Psoas muscle (tissue), 8 donors: ENCODE data around the gene ANTXR1. TPM values are rescaled to one million over a fixed set of nuclear protein-coding genes. Genes with fewer than 3 reads are reported as not detected.

Source experiments
- ATAC-seq, 4 donors: fragments of 200-7000 bp; cut with Tn5 transposase; one replicate each; pipeline ENCODE4 v1.9.1; 2020; ENCODE audit warnings: moderate library complexity in 3 of 4, mild to moderate bottlenecking in 2 of 4
- DNase-seq, 2 donors: peaks; one replicate each; pipeline ENCODE4 v3.0.0-alpha.2; 2020
- H3K27ac ChIP-seq: fragments of 200-600 bp; one replicate; pipeline ENCODE4 v1.8.0; 2022
- H3K27me3 ChIP-seq, 3 donors: fragments of 200-600 bp in 1 of 3; one replicate each; pipeline versions ENCODE4 v1.6.1 to v1.8.0; 2013 to 2022; ENCODE audit warnings: low read length in 2 of 3, mild to moderate bottlenecking in 2 of 3, moderate library complexity in 1 of 3; ENCODE audit not compliant: insufficient read depth in 3 of 3
- H3K36me3 ChIP-seq, 2 donors: fragments of 200-600 bp in 1 of 2; one replicate each; pipeline versions ENCODE4 v1.6.1 to v1.8.0; 2013 to 2022; ENCODE audit warnings: low read depth in 1 of 2, mild to moderate bottlenecking in 1 of 2, moderate library complexity in 1 of 2; ENCODE audit not compliant: insufficient read depth in 1 of 2
- H3K4me1 ChIP-seq: fragments of 200-600 bp; one replicate; pipeline ENCODE4 v1.8.0; 2022
- H3K4me3 ChIP-seq: fragments of 200-600 bp; one replicate; pipeline ENCODE4 v1.8.0; 2022; ENCODE audit warnings: mild to moderate bottlenecking
- H3K9me3 ChIP-seq: fragments of 200-600 bp; one replicate; pipeline ENCODE4 v1.8.0; 2022
- WGBS, 3 donors: extraction: QIAGEN DNeasy Blood & Tissue Kit; methylation state at CpG; one replicate each; pipeline versions ENCODE4 v1.1.6 to v1.1.7; 2013; 5-methylcytosine and 5-hydroxymethylcytosine counted together
- intact Hi-C, 2 donors: fragments of 100-400 bp; cut with DNase I; formaldehyde crosslinking; loops; one replicate each; pipeline versions ENCODE4 v1.11.0 to v1.14.2; 2022
- polyA plus RNA-seq, 3 donors: library from polyadenylated mRNA; stranded (reverse); fragments of 200-250 nt; gene quantifications; one replicate each; pipeline ENCODE4 v1.2.3, GENCODE V29; 2013
- total RNA-seq, 4 donors: library from RNA; stranded (reverse); fragmentation: NEBNext Ultra II Directional in 2 of 4; extraction: Animal tissue kit (Norgen Biotek cat#: 25700) in 2 of 4; gene quantifications; one replicate each; pipeline versions ENCODE4 v1.2.1 to v1.2.4, GENCODE V29; 2021 to 2023
- TF ChIP-seq, protein P1 (sequence below): fragments of 200-600 bp; IDR thresholded peaks from one replicate; pipeline ENCODE4 v1.8.0; 2022; ENCODE audit warnings: antibody characterized with exemption
- donor health status: healthy with polysubstance abuse.
- donor health status: DM: no; HTN: no; CAD: no; lungs with moderate emphysema.
- donor health status: Bipolar disorder and iron deficiency.
- donor health status: healthy.
- donor health status: DM: yes; HTN: yes; CAD: no.
- donor health status: DM: no; HTN: no; CAD: no.
- donor health status: DM: no; HTN: no; CAD: no.
- donor health status: DM: yes; HTN: yes; CAD: no.

Gene ANTXR1
- total and polyA plus RNA-seq, 7 donors, result 3.7 to 24.3 (median 10.9) TPM

DNA sequence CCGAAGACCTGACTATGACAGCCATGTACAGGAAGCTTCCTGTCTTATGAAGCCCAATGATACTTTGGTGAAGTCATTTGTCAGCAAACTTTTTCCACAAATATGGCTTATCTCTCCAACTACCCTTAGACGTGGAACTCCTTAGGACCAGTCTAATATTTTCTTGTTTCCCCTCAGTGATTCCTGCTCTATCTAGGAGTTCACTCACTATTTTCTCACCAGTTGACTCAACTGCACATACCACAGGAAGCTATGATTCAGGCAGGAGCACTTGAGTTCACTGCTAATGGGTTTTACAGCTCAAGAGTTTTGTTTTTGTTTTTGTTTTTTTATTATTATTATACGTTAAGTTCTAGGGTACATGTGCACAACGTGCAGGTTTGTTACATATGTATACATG, 109.3 kb downstream of the ANTXR1 start:
- Histone ChIP-seq H3K36me3 (peaks cover 0 to 7% of the 10 kb centered on the region in 2 donors), H3K4me3 (no peak overlapping the region)
- no peak for DNase-seq

DNA sequence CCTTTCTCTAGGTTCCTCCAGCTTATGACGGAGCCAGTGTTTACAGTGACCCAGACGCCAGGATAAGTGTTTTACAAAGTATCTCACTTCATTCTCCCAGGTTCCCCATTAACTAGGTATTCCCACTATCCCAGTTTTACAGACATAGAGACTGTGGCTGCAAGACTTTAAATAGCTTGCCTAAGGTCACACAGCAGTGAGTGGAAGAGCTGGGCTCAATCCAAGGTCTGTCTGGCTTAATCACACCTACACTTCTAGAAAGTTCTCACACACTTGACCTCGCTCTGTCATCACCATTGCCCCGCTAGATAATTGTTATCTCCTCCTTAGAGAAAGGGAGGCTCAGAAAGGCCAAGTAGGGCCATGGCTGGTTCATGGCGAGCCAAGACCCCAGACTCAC, 110.2 kb downstream of the ANTXR1 start:
- intact Hi-C loops, result no loop called here
- DNase-seq (no peak), ATAC-seq (no peak)
- Histone ChIP-seq H3K27me3 (no peaks in the 10 kb centered on the region), H3K4me1 (no peaks in the 10 kb centered on the region), H3K9me3 (no peaks in the 10 kb centered on the region), H3K27ac (no peak overlapping the region), H3K36me3 (peaks cover 0 to 7% of the 10 kb centered on the region in 2 donors), H3K4me3 (no peak overlapping the region)
- 92 to 97% (median 96%) methylated on average over 5 of the region's 5 CpGs for WGBS, 3 donors
- TF ChIP-seq, protein P1, sequence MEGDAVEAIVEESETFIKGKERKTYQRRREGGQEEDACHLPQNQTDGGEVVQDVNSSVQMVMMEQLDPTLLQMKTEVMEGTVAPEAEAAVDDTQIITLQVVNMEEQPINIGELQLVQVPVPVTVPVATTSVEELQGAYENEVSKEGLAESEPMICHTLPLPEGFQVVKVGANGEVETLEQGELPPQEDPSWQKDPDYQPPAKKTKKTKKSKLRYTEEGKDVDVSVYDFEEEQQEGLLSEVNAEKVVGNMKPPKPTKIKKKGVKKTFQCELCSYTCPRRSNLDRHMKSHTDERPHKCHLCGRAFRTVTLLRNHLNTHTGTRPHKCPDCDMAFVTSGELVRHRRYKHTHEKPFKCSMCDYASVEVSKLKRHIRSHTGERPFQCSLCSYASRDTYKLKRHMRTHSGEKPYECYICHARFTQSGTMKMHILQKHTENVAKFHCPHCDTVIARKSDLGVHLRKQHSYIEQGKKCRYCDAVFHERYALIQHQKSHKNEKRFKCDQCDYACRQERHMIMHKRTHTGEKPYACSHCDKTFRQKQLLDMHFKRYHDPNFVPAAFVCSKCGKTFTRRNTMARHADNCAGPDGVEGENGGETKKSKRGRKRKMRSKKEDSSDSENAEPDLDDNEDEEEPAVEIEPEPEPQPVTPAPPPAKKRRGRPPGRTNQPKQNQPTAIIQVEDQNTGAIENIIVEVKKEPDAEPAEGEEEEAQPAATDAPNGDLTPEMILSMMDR, result no peak

More for the DNA sequence above, 109.3 kb downstream of the ANTXR1 start:
- ATAC-seq, result no peak
- H3K27ac ChIP-seq, result no peak overlapping the region
- 69 to 80% (median 77%) methylated on average over 4 of the region's 4 CpGs for WGBS, 3 donors
- H3K4me1 ChIP-seq, result no peaks in the 10 kb centered on the region
- TF ChIP-seq, protein P1, result no peak
- H3K27me3 ChIP-seq, result no peaks in the 10 kb centered on the region
- intact Hi-C loops, result no loop called here
- no peaks in the 10 kb centered on the region for H3K9me3 ChIP-seq

DNA sequence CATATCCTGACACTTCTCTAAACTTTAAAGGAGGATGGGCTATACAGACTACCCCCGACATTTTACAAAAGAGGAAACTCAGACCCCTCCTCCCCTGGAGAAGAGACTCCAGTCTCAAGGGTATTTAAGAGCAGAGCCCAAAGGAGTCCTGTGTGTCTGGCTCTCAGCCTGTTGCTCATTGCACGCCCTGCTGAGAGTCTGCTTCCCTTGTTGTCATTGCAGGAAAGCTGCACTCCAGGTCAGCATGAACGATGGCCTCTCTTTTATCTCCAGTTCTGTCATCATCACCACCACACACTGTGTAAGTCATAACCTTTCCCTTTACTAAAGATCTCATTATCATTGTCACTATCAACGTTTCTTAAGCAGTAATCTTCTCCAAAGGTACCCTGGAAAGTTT, 111.4 kb downstream of the ANTXR1 start:
- intact Hi-C loops, result no loop called here
- H3K9me3 ChIP-seq, result no peaks in the 10 kb centered on the region
- H3K27me3 ChIP-seq, result no peaks in the 10 kb centered on the region
- WGBS, 3 donors, result 77 to 86% (median 84%) methylated on average over 4 of the region's 4 CpGs
- no peak overlapping the region for H3K27ac ChIP-seq
- DNase-seq (no peak), ATAC-seq (no peak)
- TF ChIP-seq, protein P1, result no peak
- no peaks in the 10 kb centered on the region for H3K4me1 ChIP-seq
- peaks cover 0 to 7% of the 10 kb centered on the region in 2 donors for H3K36me3 ChIP-seq
- H3K4me3 ChIP-seq, result no peak overlapping the region

DNA sequence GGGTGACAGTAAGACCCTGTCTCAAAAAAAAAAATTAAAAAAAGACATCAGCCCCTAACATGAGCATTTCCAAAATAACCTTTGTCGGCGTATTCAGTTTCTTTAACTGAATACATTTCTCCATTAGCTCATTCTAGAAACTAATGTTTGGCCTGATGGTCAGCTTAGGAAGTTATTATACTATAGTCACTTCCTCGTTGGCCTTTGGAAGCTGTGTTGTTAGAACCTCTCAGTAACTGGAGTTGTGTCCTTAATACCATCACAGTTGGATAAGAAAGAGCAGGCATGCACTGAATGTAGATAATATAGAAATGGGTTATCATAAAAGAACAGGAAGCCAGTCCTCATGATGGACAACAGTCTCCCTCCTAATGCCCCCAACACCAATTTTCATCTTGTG, 112.8 kb downstream of the ANTXR1 start:
- DNase-seq, result no peak
- WGBS, 3 donors, result 85 to 87% (median 87%) methylated on average over 3 of the region's 3 CpGs

DNA sequence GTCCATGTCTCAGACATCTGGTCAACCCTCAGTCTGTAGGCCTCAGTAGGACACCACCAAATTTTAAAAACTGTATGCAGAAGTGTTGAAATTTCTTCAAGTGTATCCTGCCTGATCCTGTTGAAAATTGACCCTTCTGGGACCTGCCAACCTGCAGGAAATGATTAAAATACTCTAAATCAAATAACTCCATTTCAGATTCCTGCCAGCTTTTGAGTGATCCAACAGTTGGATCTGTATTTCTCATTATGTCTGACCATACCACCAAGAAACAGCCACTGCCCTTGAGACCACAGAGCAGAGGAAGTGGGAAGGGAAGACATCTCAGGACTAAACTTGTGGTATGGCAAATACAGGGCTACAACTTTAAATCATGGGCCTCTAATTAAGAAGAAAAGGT, 113.4 kb downstream of the ANTXR1 start:
- intact Hi-C loops, result no loop called here
- H3K27me3 ChIP-seq, result no peaks in the 10 kb centered on the region
- H3K27ac ChIP-seq, result no peak overlapping the region
- H3K4me1 ChIP-seq, result no peaks in the 10 kb centered on the region
- TF ChIP-seq, protein P1, result no peak
- peaks cover 0 to 7% of the 10 kb centered on the region in 2 donors for H3K36me3 ChIP-seq
- no peak overlapping the region for H3K4me3 ChIP-seq
- no peak for ATAC-seq
- DNase-seq, result no peak
- no peaks in the 10 kb centered on the region for H3K9me3 ChIP-seq

More for the DNA sequence above, 112.8 kb downstream of the ANTXR1 start:
- Histone ChIP-seq H3K4me1 (no peaks in the 10 kb centered on the region), H3K36me3 (peaks cover 0 to 7% of the 10 kb centered on the region in 2 donors), H3K27ac (no peak overlapping the region), H3K4me3 (no peak overlapping the region), H3K27me3 (no peaks in the 10 kb centered on the region), H3K9me3 (no peaks in the 10 kb centered on the region)
- intact Hi-C loops, result no loop called here
- ATAC-seq, result no peak
- TF ChIP-seq, protein P1, result no peak
